Activated CD8-positive, alpha-beta memory T cell treated with anti-CD3 and anti-CD28 coated beads for 24 hours (primary cell): ENCODE data around the gene BRMS1L.

Source experiments
- DNase-seq: peaks from one replicate; pipeline ENCODE4 v3.0.0-alpha.2; 2020

BRMS1L gene

GRCh38 chr14:35866595-35867279, 40.6 kb downstream of the BRMS1L start:
- no peak for DNase-seq

- no peak for DNase-seq
Observed at GRCh38 chr14:35867280-35867629, 41.1 kb downstream of the BRMS1L start.

- no peak for DNase-seq
Observed at GRCh38 chr14:35875296-35875695, 49.2 kb downstream of the BRMS1L start.

GRCh38 chr14:35877276-35877675, 51.1 kb downstream of the BRMS1L start:
- DNase-seq: no peak

- no peak for DNase-seq
Observed at GRCh38 chr14:35878272-35879150, 52.4 kb downstream of the BRMS1L start.

- DNase-seq: no peak
Observed at GRCh38 chr14:35879151-35879648, 53.1 kb downstream of the BRMS1L start.

- no peak for DNase-seq
Observed at GRCh38 chr14:35879654-35880249, 53.6 kb downstream of the BRMS1L start.

- no peak for DNase-seq
Observed at GRCh38 chr14:35881280-35881679, 55.1 kb downstream of the BRMS1L start.

- no peak for DNase-seq
Observed at GRCh38 chr14:35883677-35884293, 57.6 kb downstream of the BRMS1L start.

GRCh38 chr14:35890308-35890707, 64.2 kb downstream of the BRMS1L start:
- no peak for DNase-seq

- DNase-seq: no peak
Observed at GRCh38 chr14:35895256-35895655, 69.1 kb downstream of the BRMS1L start.

- DNase-seq: no peak
Observed at GRCh38 chr14:35897616-35898111, 71.5 kb downstream of the BRMS1L start.

- DNase-seq: no peak
Observed at GRCh38 chr14:35898217-35898775, 72.2 kb downstream of the BRMS1L start.

GRCh38 chr14:35900741-35901140, 74.6 kb downstream of the BRMS1L start:
- no peak for DNase-seq

- DNase-seq: no peak
Observed at GRCh38 chr14:35909665-35910064, 83.5 kb downstream of the BRMS1L start.

- no peak for DNase-seq
Observed at GRCh38 chr14:35910191-35910590, 84.1 kb downstream of the BRMS1L start.

- DNase-seq: no peak
Observed at GRCh38 chr14:35911097-35911496, 85.0 kb downstream of the BRMS1L start.

GRCh38 chr14:35915185-35915584, 89.0 kb downstream of the BRMS1L start:
- no peak for DNase-seq

GRCh38 chr14:35915775-35916174, 89.6 kb downstream of the BRMS1L start:
- DNase-seq: no peak
